Mammary epithelial cell (primary cell): ENCODE results near the gene APBB1.

Source experiments
- CTCF ChIP-seq, 2 donors: IDR thresholded peaks in 1 of 2; conservative IDR thresholded peaks in 1 of 2; 2 replicates each; pipeline ENCODE4 v1.5.1; 2011 to 2012; ENCODE audit warnings: inconsistent platforms in 2 of 2, low read length in 2 of 2, mild to moderate bottlenecking in 2 of 2, control low read depth in 1 of 2, low read depth in 1 of 2; ENCODE audit not compliant: insufficient read depth in 1 of 2; ENCODE audit errors: extremely low read depth in 1 of 2
- EZH2 ChIP-seq: IDR thresholded peaks from 2 replicates; pipeline ENCODE4 v1.6.1; 2012; ENCODE audit warnings: low read length, inconsistent platforms, borderline replicate concordance

GRCh38 chr11:6353367-6353987 is 65.4 kb downstream of the APBB1 start:
- TF ChIP-seq CTCF (conservative IDR thresholded peaks at IDR 0.05 in 1 of 2, IDR thresholded peaks at IDR 0.05 in 1 of 2; ENCODE audit: extremely low read depth in 1 of 2, insufficient read depth in 1 of 2, low read depth in 1 of 2, low read length in 2 of 2) (peak; percentile 85 to 98), EZH2 (no peak)
